DOHH2 (cell line): ENCODE data around the gene IL22.

Experiments used
- H3F3A ChIP-seq: fragments of 200-600 bp; sonication (generic), shearing (Covaris generic); 2 replicates; pipeline ENCODE4 v1.6.0; 2016; ENCODE audit warnings: antibody characterized with exemption, mild to moderate bottlenecking; ENCODE audit not compliant: control insufficient read depth, insufficient read depth
- H3K27ac ChIP-seq: fragments of 200-600 bp; sonication (generic); 2 replicates; pipeline ENCODE4 v1.5.1; 2014; ENCODE audit warnings: low read depth, mild to moderate bottlenecking, low read length, moderate library complexity
- H3K27me3 ChIP-seq: fragments of 200-600 bp; sonication (generic); 2 replicates; pipeline ENCODE4 v1.6.1; 2014; ENCODE audit warnings: mild to moderate bottlenecking, low read length, mixed read lengths; ENCODE audit not compliant: control insufficient read depth
- H3K36me3 ChIP-seq: fragments of 200-600 bp; sonication (generic); 2 replicates; pipeline ENCODE4 v1.6.1; 2014; ENCODE audit warnings: mild to moderate bottlenecking, low read length, moderate library complexity, mixed read lengths; ENCODE audit not compliant: control insufficient read depth
- H3K4me1 ChIP-seq: fragments of 200-600 bp; sonication (generic); 2 replicates; pipeline ENCODE4 v1.6.1; 2014; ENCODE audit warnings: mild to moderate bottlenecking, low read length, mixed read lengths; ENCODE audit not compliant: control insufficient read depth
- H3K4me2 ChIP-seq: fragments of 200-600 bp; sonication (generic); 2 replicates; pipeline ENCODE4 v1.6.0; 2014; ENCODE audit warnings: mild to moderate bottlenecking, low read length, moderate library complexity
- H3K4me3 ChIP-seq: fragments of 200-600 bp; sonication (generic); 2 replicates; pipeline ENCODE4 v1.5.1; 2014; ENCODE audit warnings: mild to moderate bottlenecking, low read length, mixed read lengths
- H3K79me2 ChIP-seq: fragments of 200-600 bp; sonication (generic); 2 replicates; pipeline ENCODE4 v1.6.1; 2014; ENCODE audit warnings: mild to moderate bottlenecking, low read length, mixed read lengths; ENCODE audit not compliant: control insufficient read depth
- H3K9me2 ChIP-seq: fragments of 200-600 bp; sonication (generic); replicated peaks from 2 replicates; pipeline ENCODE4 v1.6.1; 2014; ENCODE audit warnings: mild to moderate bottlenecking, low read length, mixed read lengths; ENCODE audit not compliant: control insufficient read depth
- H3K9me3 ChIP-seq: fragments of 200-600 bp; sonication (generic); 2 replicates; pipeline ENCODE4 v1.6.1; 2014; ENCODE audit warnings: antibody characterized with exemption, low read length, mixed read lengths; ENCODE audit not compliant: control insufficient read depth, insufficient read depth
- H4K20me1 ChIP-seq: fragments of 200-600 bp; sonication (generic); 2 replicates; pipeline ENCODE4 v1.6.0; 2014; ENCODE audit warnings: low read depth, mild to moderate bottlenecking, antibody characterized with exemption, low read length, moderate library complexity; ENCODE audit not compliant: control insufficient read depth, insufficient read depth
- CTCF ChIP-seq: fragments of 200-600 bp; sonication (generic); IDR thresholded peaks from one replicate; pipeline ENCODE4 v1.5.1; 2014; ENCODE audit warnings: antibody characterized with exemption, mild to moderate bottlenecking, low read depth, low read length; ENCODE audit not compliant: poor library complexity, severe bottlenecking
- EZH2phosphoT487 ChIP-seq: fragments of 200-600 bp; sonication (generic); IDR thresholded peaks from 2 replicates; pipeline ENCODE4 v1.6.1; 2017; ENCODE audit warnings: borderline replicate concordance, mild to moderate bottlenecking, antibody characterized with exemption, low read length, moderate library complexity, mixed read lengths

The IL22 gene

GRCh38 chr12:68253504-68253903, at the start of gene IL22:
IL22 (minus strand) TSS chr12:68253604; CDS start chr12:68253448, 156 bp downstream.
- no peak within 1 kb of the TSS for H3K4me2 ChIP-seq

GRCh38 chr12:68297929-68298328, 44.5 kb upstream of the IL22 start:
- no peak overlapping the region for H3K4me3 ChIP-seq
- H3K4me2 ChIP-seq, result no peak overlapping the region
- H4K20me1 ChIP-seq, result no peaks in the 10 kb centered on the region
- H3K27ac ChIP-seq, result no peak overlapping the region
- no peaks in the 10 kb centered on the region for H3F3A ChIP-seq
- H3K27me3 ChIP-seq, result no peaks in the 10 kb centered on the region
- H3K9me3 ChIP-seq, result no peaks in the 10 kb centered on the region
- no peaks in the 10 kb centered on the region for H3K4me1 ChIP-seq
- TF ChIP-seq CTCF (no peak), EZH2phosphoT487 (no peak)
- H3K36me3 ChIP-seq, result peaks cover 12% of the 10 kb centered on the region
- H3K9me2 ChIP-seq, result no peaks in the 10 kb centered on the region
- peaks cover 3% of the 10 kb centered on the region; the same call in 1 of the 2 replicates for H3K79me2 ChIP-seq

More at GRCh38 chr12:68253504-68253903, at the start of gene IL22:
- H4K20me1 ChIP-seq, result no peaks in the 10 kb centered on the region
- H3F3A ChIP-seq, result no peaks in the 10 kb centered on the region
- no peaks in the 10 kb centered on the region for H3K79me2 ChIP-seq
- no peaks in the 10 kb centered on the region for H3K9me3 ChIP-seq
- H3K27me3 ChIP-seq, result peaks cover 7% of the 10 kb centered on the region; the same call in 1 of the 2 replicates
- H3K4me3 ChIP-seq, result no peak within 1 kb of the TSS
- no peaks in the 10 kb centered on the region for H3K36me3 ChIP-seq
- H3K4me1 ChIP-seq, result no peaks in the 10 kb centered on the region
- no peaks in the 10 kb centered on the region for H3K9me2 ChIP-seq
- no peak within 1 kb of the TSS for H3K27ac ChIP-seq
- no peak for TF ChIP-seq EZH2phosphoT487
- no peak for TF ChIP-seq CTCF

DNA sequence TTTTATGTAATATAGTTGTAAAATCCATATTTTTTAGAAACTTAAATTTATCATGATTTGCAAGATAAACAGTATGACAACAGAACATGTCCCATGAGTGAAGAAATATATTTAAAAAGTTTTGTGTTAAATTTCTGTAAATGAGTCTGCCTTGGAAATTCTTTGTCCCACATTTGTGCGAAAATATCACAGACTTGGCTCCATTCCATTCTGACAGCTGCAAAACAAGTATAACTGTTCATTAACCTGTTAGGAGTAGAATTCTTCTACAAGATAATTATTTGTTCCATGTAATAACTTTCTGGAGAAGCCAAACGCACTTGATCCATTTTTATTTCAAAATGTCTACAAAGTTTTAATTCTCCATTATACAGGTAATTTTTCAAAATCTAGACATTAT, 40.8 kb upstream of the IL22 start:
- no peak overlapping the region for H3K4me3 ChIP-seq
- no peaks in the 10 kb centered on the region for H3K27me3 ChIP-seq
- peaks cover 3% of the 10 kb centered on the region; the same call in 1 of the 2 replicates for H3K79me2 ChIP-seq
- no peak for TF ChIP-seq EZH2phosphoT487
- no peaks in the 10 kb centered on the region for H3K9me2 ChIP-seq
- H4K20me1 ChIP-seq, result no peaks in the 10 kb centered on the region
- H3K9me3 ChIP-seq, result no peaks in the 10 kb centered on the region
- no peak overlapping the region for H3K4me2 ChIP-seq
- no peaks in the 10 kb centered on the region for H3K4me1 ChIP-seq
- H3F3A ChIP-seq, result no peaks in the 10 kb centered on the region
- H3K27ac ChIP-seq, result no peak overlapping the region
- H3K36me3 ChIP-seq, result peaks cover 5% of the 10 kb centered on the region

DNA sequence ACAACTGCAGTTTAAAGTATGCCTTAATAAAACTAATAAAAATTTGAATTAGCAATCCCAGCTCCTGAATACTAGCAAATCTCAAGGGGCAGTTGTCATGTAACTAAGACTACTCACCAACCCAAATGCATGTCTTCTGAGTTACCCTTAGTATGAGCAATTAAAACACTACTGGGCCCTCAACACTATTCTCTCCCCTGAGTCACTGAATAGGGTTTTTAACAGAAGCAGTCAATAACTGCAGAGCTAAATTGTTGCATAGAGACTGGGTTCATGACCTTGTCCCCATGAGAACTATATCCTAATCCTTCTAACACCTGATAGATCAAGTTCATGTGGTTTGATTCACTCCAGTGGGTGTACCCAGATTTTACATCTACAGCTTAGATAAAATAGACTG, 39.9 kb upstream of the IL22 start:
- no peaks in the 10 kb centered on the region for H3K27me3 ChIP-seq

More for the DNA sequence above, 39.9 kb upstream of the IL22 start:
- no peaks in the 10 kb centered on the region for H4K20me1 ChIP-seq
- no peak overlapping the region for H3K27ac ChIP-seq
- H3K4me2 ChIP-seq, result no peak overlapping the region
- H3K4me3 ChIP-seq, result no peak overlapping the region
- TF ChIP-seq EZH2phosphoT487, result no peak
- TF ChIP-seq CTCF, result no peak
- H3F3A ChIP-seq, result no peaks in the 10 kb centered on the region
- H3K9me3 ChIP-seq, result no peaks in the 10 kb centered on the region
- no peaks in the 10 kb centered on the region for H3K9me2 ChIP-seq
- no peaks in the 10 kb centered on the region for H3K4me1 ChIP-seq
- H3K79me2 ChIP-seq, result no peaks in the 10 kb centered on the region; the same call in 1 of the 2 replicates
- H3K36me3 ChIP-seq, result no peaks in the 10 kb centered on the region; the same call in none of the 2 replicates
